Measurements from ENCODE around the gene PI4K2A.

- TF ChIP-seq CTCF (IDR thresholded peaks at IDR 0.05) (peak; percentile 94), EZH2 (IDR thresholded peaks at IDR 0.05; ENCODE audit: borderline replicate concordance, insufficient read depth, low read depth, low read length, poor library complexity, severe bottlenecking) (no peak)
Observed at GRCh38 chr10:97676770-97677581, 36.5 kb downstream of the PI4K2A start.

All from B cell (primary cell).